ENCODE data around the gene C4orf54. TPM values are rescaled to one million over a fixed set of nuclear protein-coding genes. Genes with fewer than 3 reads are reported as not detected.

Gene C4orf54
- 0.04 TPM in 1 of 2 replicates, not detected in the other for total RNA-seq (2014; rRNA removed; shearing (Covaris generic))

- DNase-seq (ENCODE audit: low spot score) = peak; percentile 16
Measured at GRCh38 chr4:99657798-99658197, at the start of gene C4orf54. Gene C4orf54 (minus strand): TSS chr4:99657828. CDS start chr4:99654648, 3,180 bp downstream.

GRCh38 chr4:99705891-99706290 lies 48.3 kb upstream of the C4orf54 start:
- no peak for DNase-seq (ENCODE audit: low spot score)

DNA sequence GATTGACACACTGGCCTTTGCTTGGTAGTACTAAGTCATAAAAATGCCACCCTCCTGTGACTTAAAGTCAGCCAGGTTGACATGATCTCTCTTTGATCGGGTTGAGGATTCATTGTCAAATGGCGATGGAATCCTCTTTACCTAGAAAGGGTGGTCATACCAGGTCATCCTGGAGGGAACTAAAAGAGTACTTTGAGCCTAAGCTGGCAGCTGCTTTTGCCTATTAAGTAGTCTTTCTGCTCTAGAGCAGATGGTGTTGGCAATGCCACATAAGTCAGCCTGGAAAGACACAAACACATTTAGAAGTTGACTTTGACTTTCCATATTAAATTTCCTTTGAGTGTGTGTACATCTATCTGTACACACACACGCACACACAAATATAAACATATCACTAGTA lies 39.2 kb upstream of the C4orf54 start:
- no peak for DNase-seq (ENCODE audit: low spot score)

- no peak for DNase-seq (ENCODE audit: low spot score)
Measured at GRCh38 chr4:99693140-99693539, 35.5 kb upstream of the C4orf54 start.

DNA sequence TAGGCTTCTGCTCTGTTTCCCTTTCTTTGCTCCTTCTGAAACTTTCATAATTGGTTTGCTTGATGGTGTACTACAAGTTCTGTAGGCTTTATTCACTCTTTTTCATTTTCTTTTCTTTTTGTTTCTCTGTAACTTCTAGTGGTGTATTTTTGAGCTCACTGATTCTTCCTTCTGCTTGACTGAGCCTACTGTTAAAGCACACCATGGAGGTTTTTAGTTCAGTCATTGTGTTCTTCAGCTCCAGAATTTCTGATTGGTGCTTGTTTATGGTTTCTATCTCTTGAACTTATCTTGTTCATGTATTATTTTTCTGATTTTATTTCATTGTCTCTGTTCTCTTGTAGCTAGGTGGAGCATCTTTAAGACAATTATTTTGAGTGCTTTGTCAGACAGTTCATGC lies 33.4 kb upstream of the C4orf54 start:
- no peak for DNase-seq (ENCODE audit: low spot score)

- no peak for DNase-seq (ENCODE audit: low spot score)
Measured at GRCh38 chr4:99690472-99690871, 32.8 kb upstream of the C4orf54 start.

DNA sequence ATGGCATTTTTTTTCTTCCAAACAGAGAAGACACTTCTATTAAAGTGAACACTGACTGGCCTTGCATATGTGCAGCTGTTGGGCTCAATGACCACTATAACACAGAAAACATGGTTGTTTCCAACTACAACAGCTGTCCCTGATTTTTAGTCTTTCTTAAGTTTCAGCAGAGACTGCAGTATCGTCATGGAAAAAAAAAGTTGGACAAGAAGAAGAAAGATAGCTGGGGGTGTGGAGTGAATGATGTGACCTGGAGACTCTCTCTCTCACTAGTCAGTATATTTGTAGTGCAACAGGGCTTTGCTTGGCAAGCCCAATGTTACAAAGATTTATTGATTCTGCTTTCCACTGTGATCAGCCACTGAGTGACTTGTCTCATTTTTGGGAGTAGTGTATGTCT lies 29.5 kb upstream of the C4orf54 start:
- no peak for DNase-seq (ENCODE audit: low spot score)

GRCh38 chr4:99685234-99685633 lies 27.6 kb upstream of the C4orf54 start:
- no peak for DNase-seq (ENCODE audit: low spot score)

- no peak for DNase-seq (ENCODE audit: low spot score)
Measured at GRCh38 chr4:99683895-99684294, 26.3 kb upstream of the C4orf54 start.

DNA sequence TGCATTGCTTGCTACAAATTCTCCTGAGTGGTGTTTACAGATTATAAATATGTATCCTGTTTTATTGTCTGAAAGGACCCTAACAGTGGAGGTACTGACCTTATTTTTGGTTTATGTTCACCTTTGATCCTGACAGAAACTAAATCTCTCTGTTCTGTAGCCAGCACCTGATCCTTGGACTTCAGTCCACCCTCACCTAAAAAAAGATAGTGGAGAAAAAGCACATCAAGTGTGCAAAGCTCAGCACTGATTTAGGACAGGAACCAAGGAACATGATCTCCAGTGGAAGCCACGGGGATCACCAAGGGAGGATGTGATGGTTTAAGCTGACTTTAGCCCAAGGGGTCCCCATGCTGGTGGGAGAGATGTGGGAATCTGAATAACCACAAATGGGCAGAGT lies 22.3 kb upstream of the C4orf54 start:
- no peak for DNase-seq (ENCODE audit: low spot score)

DNA sequence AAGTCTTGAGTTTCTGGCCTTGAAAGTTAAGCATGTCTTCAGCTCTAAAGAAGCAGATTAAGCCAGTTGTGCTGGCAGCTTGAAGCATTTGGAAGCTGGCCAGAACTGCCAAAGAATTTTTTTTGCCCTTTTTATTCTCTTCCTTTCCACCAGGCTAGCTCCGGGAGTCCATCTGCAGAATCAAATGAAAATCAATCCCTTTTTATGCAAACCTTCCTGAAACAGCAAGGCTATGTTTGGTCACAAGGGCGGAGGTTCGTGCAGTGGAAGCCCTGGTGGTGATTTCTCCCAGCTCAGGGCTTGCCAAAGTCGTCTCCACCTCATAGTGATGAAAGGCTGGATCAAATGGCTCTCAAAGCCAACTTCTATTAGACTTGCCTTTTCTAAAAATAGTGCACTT lies 21.6 kb upstream of the C4orf54 start:
- DNase-seq (ENCODE audit: low spot score) = peak; percentile 21

DNA sequence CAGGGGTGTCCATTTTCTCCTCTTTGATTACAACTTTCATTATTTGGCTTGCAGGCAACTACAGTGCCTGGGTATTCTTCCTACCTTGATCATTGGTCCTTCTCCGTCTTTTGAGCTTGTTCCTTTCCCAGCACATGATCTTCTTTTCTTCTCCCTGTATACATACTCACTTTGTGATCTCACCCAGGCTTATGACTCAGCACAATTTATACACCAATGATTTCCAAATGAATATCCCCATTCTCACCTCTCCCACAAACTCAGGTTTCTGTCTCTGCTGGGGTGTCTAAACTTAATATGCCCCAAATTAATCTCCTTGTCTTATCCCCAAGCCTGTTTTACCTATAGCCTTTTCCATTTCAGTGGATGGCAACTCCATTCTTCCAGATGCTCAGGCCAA lies 19.5 kb upstream of the C4orf54 start:
- DNase-seq (ENCODE audit: low spot score) = no peak

DNA sequence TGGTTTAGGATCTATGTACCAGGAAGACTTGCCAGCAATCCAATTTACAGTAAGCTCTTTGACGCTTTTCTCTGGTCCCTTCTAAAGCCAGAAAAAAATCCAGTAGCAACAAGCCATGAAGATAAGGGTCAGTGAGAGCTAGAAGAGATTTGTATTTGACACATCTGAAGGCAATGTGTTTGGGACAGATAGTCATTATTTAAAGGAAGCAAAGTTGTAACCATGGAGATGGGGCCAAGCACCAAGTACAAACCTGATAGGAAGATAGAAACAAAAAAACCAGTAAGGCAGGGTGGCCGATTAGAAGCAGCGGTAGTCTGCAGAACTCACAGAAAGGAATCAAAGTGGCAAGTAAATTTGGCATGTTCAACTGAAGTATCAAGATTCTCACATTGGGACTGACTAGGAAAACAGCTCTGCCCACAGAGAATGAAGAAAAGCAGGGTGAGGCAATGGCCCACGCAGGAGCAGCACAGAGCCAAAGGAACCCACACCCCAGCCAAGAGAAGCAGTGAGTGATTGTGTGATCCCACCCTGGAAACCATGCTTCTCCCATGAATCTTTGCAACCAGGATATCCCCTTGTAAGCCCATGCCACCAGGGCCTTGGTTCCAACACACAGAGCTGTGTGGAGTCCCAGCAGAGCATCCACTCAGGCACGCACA lies 12.9 kb upstream of the C4orf54 start:
- DNase-seq (ENCODE audit: low spot score) = no peak

DNA sequence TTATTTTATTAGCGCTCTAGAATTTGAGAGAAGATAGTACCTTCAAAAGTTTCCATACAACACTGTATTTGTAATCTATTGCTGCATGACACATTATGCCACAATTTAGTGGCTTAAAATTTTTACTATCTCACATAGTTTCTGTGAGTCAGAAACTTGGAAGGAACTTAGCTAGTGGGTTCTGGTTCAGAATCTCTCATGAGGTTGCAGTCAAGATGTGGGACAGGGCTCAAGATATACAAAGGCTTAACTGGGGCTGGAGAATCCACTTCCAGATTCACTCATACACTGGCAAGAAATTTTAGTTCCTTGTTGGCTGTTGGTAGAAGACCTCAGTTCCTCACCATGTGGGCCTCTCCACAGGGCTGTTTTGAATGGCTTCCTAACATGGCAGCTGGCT lies 11.5 kb upstream of the C4orf54 start:
- no peak for DNase-seq (ENCODE audit: low spot score)

DNA sequence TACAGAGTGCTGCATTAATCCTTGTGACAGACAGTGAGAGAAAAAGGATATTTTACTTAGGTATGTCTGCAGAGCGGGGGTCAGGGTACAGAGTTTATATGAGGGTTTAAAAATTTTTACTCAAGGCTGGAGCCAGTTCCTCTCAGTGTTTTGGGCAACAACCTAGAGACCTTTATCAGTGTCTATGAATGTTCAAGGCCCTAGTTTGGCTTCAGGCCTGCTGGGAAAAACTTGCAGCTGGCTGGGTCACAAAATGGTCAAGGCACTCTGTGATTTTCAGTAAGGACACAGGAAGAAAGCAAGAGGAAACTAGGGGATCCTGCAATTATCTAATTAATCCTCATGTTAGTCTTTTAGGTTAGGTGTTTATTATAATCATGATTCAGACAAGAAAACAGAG lies 10.8 kb upstream of the C4orf54 start:
- no peak for DNase-seq (ENCODE audit: low spot score)

GRCh38 chr4:99665983-99666382 lies 8.4 kb upstream of the C4orf54 start:
- DNase-seq (ENCODE audit: low spot score) = no peak

- no peak for DNase-seq (ENCODE audit: low spot score)
Measured at GRCh38 chr4:99664716-99665115, 7.1 kb upstream of the C4orf54 start.

DNA sequence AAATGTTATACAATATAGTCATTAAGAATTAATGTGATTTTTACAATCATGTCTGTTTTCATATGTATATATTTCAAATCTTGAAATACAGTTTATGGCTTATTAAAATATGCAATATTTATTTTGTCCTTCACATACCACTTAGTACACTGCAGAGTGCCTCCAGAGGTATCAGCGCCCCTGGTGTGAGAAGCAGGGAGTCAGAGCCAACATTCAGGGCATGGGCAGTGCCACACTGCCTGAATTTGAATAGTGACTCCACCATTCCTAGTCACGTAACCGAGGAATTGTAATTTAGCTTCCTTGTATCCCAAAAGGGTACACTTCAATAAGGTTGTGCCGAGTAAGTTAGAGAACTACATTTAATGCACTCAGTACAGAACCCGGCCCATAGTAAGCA lies 4.3 kb upstream of the C4orf54 start:
- no peak for DNase-seq (ENCODE audit: low spot score)

DNA sequence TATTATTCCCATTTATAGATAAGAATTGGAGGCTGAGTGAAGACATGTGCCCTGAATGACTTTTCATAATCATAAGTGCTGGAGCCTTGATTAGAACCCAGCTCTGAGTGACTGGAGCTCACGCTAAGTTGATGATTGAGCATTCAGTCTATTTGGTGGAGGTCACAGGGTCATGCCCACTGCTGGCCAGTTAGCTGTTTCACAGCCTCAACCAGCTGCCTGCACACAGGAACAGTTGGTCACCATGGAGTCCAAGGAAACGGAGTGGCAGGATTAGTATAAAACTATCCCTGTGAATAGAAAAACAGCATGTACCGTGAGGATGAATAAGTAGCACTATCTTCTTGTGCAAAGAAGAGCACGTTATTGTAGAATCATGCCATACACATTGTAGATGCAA lies 1.0 kb upstream of the C4orf54 start:
- DNase-seq (ENCODE audit: low spot score) = no peak

DNA sequence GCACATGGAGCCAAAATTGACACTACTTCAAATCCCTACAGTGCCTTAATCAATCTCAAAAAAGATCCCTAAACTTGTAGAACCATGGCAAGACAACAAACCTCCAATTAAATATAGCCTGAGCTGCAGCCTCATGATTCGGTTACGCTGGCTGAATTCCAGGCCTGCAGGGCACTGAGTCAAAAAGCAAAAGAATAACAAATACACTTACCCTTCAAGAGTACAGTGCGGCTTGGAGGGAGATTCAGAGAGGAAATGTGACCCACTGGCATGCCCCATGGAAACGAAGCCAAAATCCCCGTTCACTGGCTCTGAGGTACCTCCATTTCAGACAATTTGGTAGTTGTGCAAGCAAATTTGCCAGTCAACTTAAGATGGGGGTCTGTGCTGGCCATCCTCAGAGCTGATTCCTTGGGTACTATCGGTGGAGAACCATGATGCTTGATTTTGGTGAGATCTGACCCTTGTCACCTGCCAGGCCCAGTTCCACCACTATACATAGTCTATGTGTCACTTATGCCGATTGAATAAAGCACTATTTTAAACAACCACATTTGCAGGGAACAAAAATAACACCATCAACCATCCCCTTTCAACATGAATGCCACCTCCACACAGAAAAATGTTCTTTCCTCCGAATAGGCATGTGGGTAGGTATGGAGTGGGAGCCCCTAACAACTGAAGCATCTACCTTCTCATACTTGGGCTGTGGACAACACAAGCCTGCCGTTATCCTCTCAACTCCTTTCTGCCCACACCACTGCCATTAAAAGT lies 2.1 kb downstream of the C4orf54 start:
- DNase-seq (ENCODE audit: low spot score) = peak; percentile 74

GRCh38 chr4:99654361-99654761 lies 3.3 kb downstream of the C4orf54 start:
- no peak for DNase-seq (ENCODE audit: low spot score)

DNA sequence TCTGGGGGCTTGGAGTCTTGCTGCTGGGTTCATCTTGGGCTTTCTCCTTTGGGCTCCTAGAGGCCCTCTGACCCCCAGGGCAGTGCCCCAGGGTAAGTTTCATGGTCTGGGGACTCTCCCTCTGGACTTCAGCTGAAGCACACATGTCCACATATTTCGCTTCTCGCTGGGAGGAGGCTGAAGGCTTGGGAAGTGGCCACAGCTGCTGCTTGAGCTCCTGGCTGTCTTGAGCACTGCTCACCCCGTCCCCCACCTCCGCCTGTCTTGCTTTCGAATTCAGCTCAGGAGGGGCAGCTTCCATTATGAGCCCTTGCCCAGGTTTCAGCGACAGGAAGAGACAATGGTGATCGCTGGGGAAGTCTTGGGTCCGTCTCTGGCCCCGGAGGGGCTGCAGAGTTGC lies 3.7 kb downstream of the C4orf54 start:
- DNase-seq (ENCODE audit: low spot score) = no peak

Measured in H4 (cell line).